Kidney (tissue), 14 donors: ENCODE data around the gene RANBP1. TPM values are rescaled to one million over a fixed set of nuclear protein-coding genes. Genes with fewer than 3 reads are reported as not detected.

Experiments
- DNase-seq, 5 donors: peaks; one replicate each; pipeline ENCODE4 v3.0.0-alpha.2; 2013 to 2020
- FAIRE-seq: peaks from 2 replicates; lab custom pipeline; 2012; peaks lifted over from hg19 to GRCh38; lab: Jason Lieb, UNC
- H3K27ac ChIP-seq, 2 donors: one replicate each; pipeline ENCODE4 v1.7.0; 2013; ENCODE audit warnings: low read depth in 2 of 2, low read length in 2 of 2, inconsistent platforms in 1 of 2
- H3K27me3 ChIP-seq: one replicate; pipeline ENCODE4 v1.7.1; 2013; ENCODE audit warnings: low read length, inconsistent platforms; ENCODE audit not compliant: control insufficient read depth, insufficient read depth
- H3K36me3 ChIP-seq, 3 donors: one replicate each; pipeline versions ENCODE4 v1.7.0 to v1.7.1; 2013; ENCODE audit warnings: low read length in 3 of 3, control low read depth in 1 of 3, inconsistent platforms in 1 of 3; ENCODE audit not compliant: insufficient read depth in 3 of 3, control insufficient read depth in 2 of 3
- H3K4me1 ChIP-seq, 3 donors: one replicate each; pipeline versions ENCODE4 v1.7.0 to v1.7.1; 2013; ENCODE audit warnings: low read length in 3 of 3, inconsistent platforms in 1 of 3, low read depth in 1 of 3; ENCODE audit not compliant: control insufficient read depth in 2 of 3, insufficient read depth in 2 of 3
- H3K4me3 ChIP-seq, 3 donors: one replicate each; pipeline versions ENCODE4 v1.7.0 to v1.8.1; 2013; ENCODE audit warnings: low read length in 3 of 3, control low read depth in 1 of 3, inconsistent platforms in 1 of 3
- H3K9ac ChIP-seq, 3 donors: one replicate each; pipeline versions ENCODE4 v1.7.0 to v1.7.1; 2013; ENCODE audit warnings: low read length in 3 of 3, control low read depth in 1 of 3, inconsistent platforms in 1 of 3
- H3K9me3 ChIP-seq, 3 donors: one replicate each; pipeline versions ENCODE4 v1.7.0 to v1.7.1; 2013; ENCODE audit warnings: low read length in 3 of 3, control low read depth in 1 of 3, inconsistent platforms in 1 of 3; ENCODE audit not compliant: control insufficient read depth in 2 of 3, insufficient read depth in 1 of 3
- CTCF ChIP-seq: IDR thresholded peaks from 3 replicates; pipeline ENCODE4 v1.5.1; 2012; ENCODE audit warnings: mild to moderate bottlenecking, moderate library complexity, borderline replicate concordance; ENCODE audit not compliant: insufficient read depth; ENCODE audit errors: extremely low read depth
- intact Hi-C: fragments of 100-400 bp; cut with DNase I; formaldehyde crosslinking; loops from one replicate; pipeline ENCODE4 v1.11.1; 2022
- microRNA-seq: library from miRNA; unstranded; fragments of <30 nt; microRNA quantifications from one replicate; pipeline ENCODE4 v1.2.0, GENCODE V29; 2020
- polyA plus RNA-seq: library from polyadenylated mRNA; stranded (reverse); fragments of 350-450 nt; fragmentation: Illumina TruSeq; extraction: RNeasy Lipid Tissue Mini Kit (QIAGEN cat#74804); gene quantifications from one replicate; pipeline ENCODE4 v1.2.3, GENCODE V29; 2014; ENCODE audit warnings: low read depth, low replicate concordance; ENCODE audit not compliant: insufficient read depth
- total RNA-seq: library from RNA; stranded (reverse); fragmentation: NEBNext Ultra II Directional; extraction: Animal tissue kit (Norgen Biotek cat#: 25700); gene quantifications from one replicate; pipeline ENCODE4 v1.2.1, GENCODE V29; 2021
- donor health status: control.
- donor health status: control.
- donor health status: control.
- donor health status: control.
- donor health status: control.
- donor health status: DM: yes; HTN: yes; CAD: no.
- donor health status: Normal renal cell carcinoma (clear cell type).

Gene RANBP1
- total and polyA plus RNA-seq, 2 donors from 2014 or later: 67.2 to 80.5 TPM

- no peak overlapping the region for H3K4me3 ChIP-seq
- no peak for TF ChIP-seq CTCF
- intact Hi-C loops: no loop called here
- no peak overlapping the region for H3K27ac ChIP-seq
- FAIRE-seq (no peak), DNase-seq (peak in 1 of 5 donors; percentile 28)
- H3K9me3 ChIP-seq: no peaks in the 10 kb centered on the region
- no peaks in the 10 kb centered on the region for H3K36me3 ChIP-seq
- no peaks in the 10 kb centered on the region for H3K4me1 ChIP-seq
- H3K9ac ChIP-seq: no peak overlapping the region
- no peaks in the 10 kb centered on the region for H3K27me3 ChIP-seq
Observed at GRCh38 chr22:20176421-20177085, 60.6 kb downstream of the RANBP1 start.

Small RNA genes lying within 50 kb of the gene (microRNA-seq; reads per million reads assigned to microRNA genes)
- gene MIR6816: not detected

Other genes starting within 250 kb of the RANBP1 start
- gene COMT, start 174.3 kb upstream of the RANBP1 start, total RNA-seq: 118 TPM
- gene COMT, start 174.3 kb upstream of the RANBP1 start, polyA plus RNA-seq: 244 TPM
- gene TXNRD2, start 174.3 kb upstream of the RANBP1 start, total RNA-seq: 28.6 TPM
- gene TXNRD2, start 174.3 kb upstream of the RANBP1 start, polyA plus RNA-seq: 50.6 TPM
- 21.9 TPM for gene ARVCF, start 99.3 kb upstream of the RANBP1 start, total RNA-seq
- 16.0 TPM for gene ARVCF, start 99.3 kb upstream of the RANBP1 start, polyA plus RNA-seq
- 27.7 TPM for gene TANGO2, start 95.0 kb upstream of the RANBP1 start, total RNA-seq
- gene TANGO2, start 95.0 kb upstream of the RANBP1 start, polyA plus RNA-seq: 37.3 TPM
- 40.1 TPM for gene DGCR8, start 35.9 kb upstream of the RANBP1 start, total RNA-seq
- gene DGCR8, start 35.9 kb upstream of the RANBP1 start, polyA plus RNA-seq: 12.2 TPM
- 50.0 TPM for gene TRMT2A, start 1.1 kb downstream of the RANBP1 start, total RNA-seq
- 37.3 TPM for gene TRMT2A, start 1.1 kb downstream of the RANBP1 start, polyA plus RNA-seq
- gene ZDHHC8, start 15.7 kb downstream of the RANBP1 start, total RNA-seq: 57.1 TPM
- 18.8 TPM for gene ZDHHC8, start 15.7 kb downstream of the RANBP1 start, polyA plus RNA-seq
- gene CCDC188, start 35.0 kb downstream of the RANBP1 start, total RNA-seq: 2.8 TPM
- gene CCDC188, start 35.0 kb downstream of the RANBP1 start, polyA plus RNA-seq: 0.54 TPM
- gene RTN4R, start 152.2 kb downstream of the RANBP1 start, total RNA-seq: 1.2 TPM
- 2.5 TPM for gene RTN4R, start 152.2 kb downstream of the RANBP1 start, polyA plus RNA-seq
- 35.3 TPM for gene DGCR6L, start 204.0 kb downstream of the RANBP1 start, total RNA-seq
- 137 TPM for gene DGCR6L, start 204.0 kb downstream of the RANBP1 start, polyA plus RNA-seq